ENCODE results near the gene NDE1. TPM values are rescaled to one million over a fixed set of nuclear protein-coding genes. Genes with fewer than 3 reads are reported as not detected.

The NDE1 gene
- total RNA-seq, 1 donor from 2014 or later: 31.4 TPM

- Histone ChIP-seq H3K79me2 (ENCODE audit: insufficient read depth, low read length) (no peaks in the 10 kb centered on the region), H3K27ac (ENCODE audit: low read depth, low read length) (no peak overlapping the region), H3K4me2 (ENCODE audit: low read length) (no peak overlapping the region), H3K4me1 (ENCODE audit: insufficient read depth, low read length) (no peaks in the 10 kb centered on the region), H3K9me3 (ENCODE audit: insufficient read depth, low read depth, low read length) (no peaks in the 10 kb centered on the region), H4K20me1 (ENCODE audit: insufficient read depth, low read length) (no peaks in the 10 kb centered on the region), H3K27me3 (ENCODE audit: insufficient read depth, low read length) (peaks cover 3% of the 10 kb centered on the region), H3K9ac (ENCODE audit: low read length) (no peak overlapping the region), H3K4me3 (ENCODE audit: insufficient read depth, low read depth, low read length) (no peak overlapping the region), H3K36me3 (ENCODE audit: insufficient read depth, low read length) (no peaks in the 10 kb centered on the region), H2AFZ (ENCODE audit: low read depth, low read length) (no peak overlapping the region)
- TF ChIP-seq EZH2 (IDR thresholded peaks at IDR 0.05; ENCODE audit: insufficient read depth, low read length) (no peak), CTCF (IDR thresholded peaks at IDR 0.05; ENCODE audit: insufficient read depth, low read depth, low read length) (no peak)
- FAIRE-seq (no peak), DNase-seq (ENCODE audit: low read depth) (no peak)
- H3K27ac Mint-ChIP-seq (ENCODE audit: unreplicated experiment): no peak overlapping the region
- peaks cover 11% of the 10 kb centered on the region for H3K27me3 Mint-ChIP-seq (ENCODE audit: low read depth, unreplicated experiment)
- H3K36me3 Mint-ChIP-seq (ENCODE audit: low read depth, unreplicated experiment): peaks cover 3% of the 10 kb centered on the region
- H3K9me3 Mint-ChIP-seq (ENCODE audit: unreplicated experiment): peaks cover under 1% of the 10 kb centered on the region
- no peak overlapping the region for H3K4me3 Mint-ChIP-seq (ENCODE audit: unreplicated experiment)
- H3K4me1 Mint-ChIP-seq (ENCODE audit: low read depth, unreplicated experiment): peaks cover 2% of the 10 kb centered on the region
Measured at GRCh38 chr16:15748654-15749053, 98.6 kb downstream of the NDE1 start.

GRCh38 chr16:15749371-15749770 is 99.3 kb downstream of the NDE1 start:
- Mint-ChIP-seq H3K4me3 (ENCODE audit: unreplicated experiment) (no peak overlapping the region), H3K9me3 (ENCODE audit: unreplicated experiment) (peaks cover 2% of the 10 kb centered on the region), H3K36me3 (ENCODE audit: low read depth, unreplicated experiment) (peaks cover 3% of the 10 kb centered on the region), H3K27ac (ENCODE audit: unreplicated experiment) (no peak overlapping the region), H3K27me3 (ENCODE audit: low read depth, unreplicated experiment) (peaks cover 11% of the 10 kb centered on the region), H3K4me1 (ENCODE audit: low read depth, unreplicated experiment) (peaks cover 2% of the 10 kb centered on the region)
- no peak for FAIRE-seq
- Histone ChIP-seq H2AFZ (ENCODE audit: low read depth, low read length) (no peak overlapping the region), H3K27ac (ENCODE audit: low read depth, low read length) (no peak overlapping the region), H3K4me1 (ENCODE audit: insufficient read depth, low read length) (no peaks in the 10 kb centered on the region), H3K4me2 (ENCODE audit: low read length) (no peak overlapping the region), H3K27me3 (ENCODE audit: insufficient read depth, low read length) (peaks cover 3% of the 10 kb centered on the region), H4K20me1 (ENCODE audit: insufficient read depth, low read length) (no peaks in the 10 kb centered on the region), H3K4me3 (ENCODE audit: insufficient read depth, low read depth, low read length) (no peak overlapping the region), H3K9me3 (ENCODE audit: insufficient read depth, low read depth, low read length) (no peaks in the 10 kb centered on the region), H3K36me3 (ENCODE audit: insufficient read depth, low read length) (no peaks in the 10 kb centered on the region), H3K9ac (ENCODE audit: low read length) (no peak overlapping the region), H3K79me2 (ENCODE audit: insufficient read depth, low read length) (no peaks in the 10 kb centered on the region)
- TF ChIP-seq EZH2 (IDR thresholded peaks at IDR 0.05; ENCODE audit: insufficient read depth, low read length) (no peak), CTCF (IDR thresholded peaks at IDR 0.05; ENCODE audit: insufficient read depth, low read depth, low read length) (no peak)
- DNase-seq (ENCODE audit: low read depth): no peak

GRCh38 chr16:15749985-15750384 is 99.9 kb downstream of the NDE1 start:
- Mint-ChIP-seq H3K36me3 (ENCODE audit: low read depth, unreplicated experiment) (peaks cover 3% of the 10 kb centered on the region), H3K4me3 (ENCODE audit: unreplicated experiment) (no peak overlapping the region)
- no peaks in the 10 kb centered on the region for H3K9me3 ChIP-seq (ENCODE audit: insufficient read depth, low read depth, low read length)

More at GRCh38 chr16:15749985-15750384, 99.9 kb downstream of the NDE1 start:
- Histone ChIP-seq H3K4me2 (ENCODE audit: low read length) (no peak overlapping the region), H4K20me1 (ENCODE audit: insufficient read depth, low read length) (no peaks in the 10 kb centered on the region), H3K4me3 (ENCODE audit: insufficient read depth, low read depth, low read length) (no peak overlapping the region), H3K27ac (ENCODE audit: low read depth, low read length) (no peak overlapping the region), H3K36me3 (ENCODE audit: insufficient read depth, low read length) (no peaks in the 10 kb centered on the region), H3K79me2 (ENCODE audit: insufficient read depth, low read length) (no peaks in the 10 kb centered on the region), H2AFZ (ENCODE audit: low read depth, low read length) (no peak overlapping the region), H3K27me3 (ENCODE audit: insufficient read depth, low read length) (peaks cover 3% of the 10 kb centered on the region), H3K9ac (ENCODE audit: low read length) (no peak overlapping the region), H3K4me1 (ENCODE audit: insufficient read depth, low read length) (no peaks in the 10 kb centered on the region)
- DNase-seq (ENCODE audit: low read depth): no peak
- H3K4me1 Mint-ChIP-seq (ENCODE audit: low read depth, unreplicated experiment): peaks cover 2% of the 10 kb centered on the region
- H3K27me3 Mint-ChIP-seq (ENCODE audit: low read depth, unreplicated experiment): peaks cover 11% of the 10 kb centered on the region
- H3K27ac Mint-ChIP-seq (ENCODE audit: unreplicated experiment): no peak overlapping the region
- H3K9me3 Mint-ChIP-seq (ENCODE audit: unreplicated experiment): peaks cover 2% of the 10 kb centered on the region
- TF ChIP-seq CTCF (IDR thresholded peaks at IDR 0.05; ENCODE audit: insufficient read depth, low read depth, low read length) (no peak), EZH2 (IDR thresholded peaks at IDR 0.05; ENCODE audit: insufficient read depth, low read length) (no peak)
- no peak for FAIRE-seq
